ENCODE data around the gene C16orf90.

The C16orf90 gene

DNA sequence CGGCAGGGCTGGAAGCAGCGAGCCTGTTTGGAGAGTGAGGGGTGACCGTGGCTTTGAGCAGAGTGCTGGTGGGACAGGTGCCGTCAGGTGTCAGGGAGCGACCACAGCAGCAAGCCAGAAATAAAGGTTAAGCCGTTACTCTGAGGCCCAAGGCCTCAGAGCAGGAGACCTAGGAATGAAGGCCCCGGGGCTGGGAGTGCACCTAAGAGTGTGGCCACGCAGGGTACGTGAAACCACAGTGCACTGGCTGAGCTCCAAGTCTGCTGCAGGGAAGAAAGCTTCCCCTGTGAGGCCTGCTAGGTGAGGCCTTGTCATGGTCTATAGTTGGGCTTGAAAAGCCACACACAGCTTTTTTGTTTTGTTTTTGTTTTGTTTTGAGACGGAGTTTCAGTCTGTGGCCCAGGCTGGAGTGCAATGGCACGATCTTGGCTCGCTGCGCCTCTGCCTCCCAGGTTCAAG, 14.2 kb upstream of the C16orf90 start:
- TF ChIP-seq TCF4 (CRISPR knock-in tag; IDR thresholded peaks at IDR 0.05; ENCODE audit: borderline replicate concordance), result no peak
- TF ChIP-seq OSR1 (CRISPR knock-in tag; IDR thresholded peaks at IDR 0.05), result no peak
- no peak for TF ChIP-seq ZNF8 (CRISPR knock-in tag; IDR thresholded peaks at IDR 0.05)
- no peak for TF ChIP-seq RARB (CRISPR knock-in tag; IDR thresholded peaks at IDR 0.05)
- TF ChIP-seq, protein P1, sequence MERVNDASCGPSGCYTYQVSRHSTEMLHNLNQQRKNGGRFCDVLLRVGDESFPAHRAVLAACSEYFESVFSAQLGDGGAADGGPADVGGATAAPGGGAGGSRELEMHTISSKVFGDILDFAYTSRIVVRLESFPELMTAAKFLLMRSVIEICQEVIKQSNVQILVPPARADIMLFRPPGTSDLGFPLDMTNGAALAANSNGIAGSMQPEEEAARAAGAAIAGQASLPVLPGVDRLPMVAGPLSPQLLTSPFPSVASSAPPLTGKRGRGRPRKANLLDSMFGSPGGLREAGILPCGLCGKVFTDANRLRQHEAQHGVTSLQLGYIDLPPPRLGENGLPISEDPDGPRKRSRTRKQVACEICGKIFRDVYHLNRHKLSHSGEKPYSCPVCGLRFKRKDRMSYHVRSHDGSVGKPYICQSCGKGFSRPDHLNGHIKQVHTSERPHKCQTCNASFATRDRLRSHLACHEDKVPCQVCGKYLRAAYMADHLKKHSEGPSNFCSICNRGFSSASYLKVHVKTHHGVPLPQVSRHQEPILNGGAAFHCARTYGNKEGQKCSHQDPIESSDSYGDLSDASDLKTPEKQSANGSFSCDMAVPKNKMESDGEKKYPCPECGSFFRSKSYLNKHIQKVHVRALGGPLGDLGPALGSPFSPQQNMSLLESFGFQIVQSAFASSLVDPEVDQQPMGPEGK (CRISPR knock-in tag; IDR thresholded peaks at IDR 0.05; ENCODE audit: borderline replicate concordance), result no peak
- no peak for TF ChIP-seq GLIS3 (CRISPR knock-in tag; IDR thresholded peaks at IDR 0.05)
- TF ChIP-seq ESRRG (CRISPR knock-in tag; IDR thresholded peaks at IDR 0.05), result no peak
- TF ChIP-seq CSDC2 (CRISPR knock-in tag; IDR thresholded peaks at IDR 0.05), result no peak
- no peak for TF ChIP-seq ZC3H10 (CRISPR knock-in tag; IDR thresholded peaks at IDR 0.05)
- no peak for TF ChIP-seq ARNTL (CRISPR knock-in tag; IDR thresholded peaks at IDR 0.05; ENCODE audit: borderline replicate concordance, low read depth)
- TF ChIP-seq ISL1 (CRISPR knock-in tag; IDR thresholded peaks at IDR 0.05), result no peak
- no peak for TF ChIP-seq TSHZ2 (CRISPR knock-in tag; IDR thresholded peaks at IDR 0.05)
- TF ChIP-seq ZNF70 (CRISPR knock-in tag; IDR thresholded peaks at IDR 0.05), result no peak
- TF ChIP-seq, protein P2, sequence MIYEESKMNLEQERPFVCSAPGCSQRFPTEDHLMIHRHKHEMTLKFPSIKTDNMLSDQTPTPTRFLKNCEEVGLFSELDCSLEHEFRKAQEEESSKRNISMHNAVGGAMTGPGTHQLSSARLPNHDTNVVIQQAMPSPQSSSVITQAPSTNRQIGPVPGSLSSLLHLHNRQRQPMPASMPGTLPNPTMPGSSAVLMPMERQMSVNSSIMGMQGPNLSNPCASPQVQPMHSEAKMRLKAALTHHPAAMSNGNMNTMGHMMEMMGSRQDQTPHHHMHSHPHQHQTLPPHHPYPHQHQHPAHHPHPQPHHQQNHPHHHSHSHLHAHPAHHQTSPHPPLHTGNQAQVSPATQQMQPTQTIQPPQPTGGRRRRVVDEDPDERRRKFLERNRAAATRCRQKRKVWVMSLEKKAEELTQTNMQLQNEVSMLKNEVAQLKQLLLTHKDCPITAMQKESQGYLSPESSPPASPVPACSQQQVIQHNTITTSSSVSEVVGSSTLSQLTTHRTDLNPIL (CRISPR knock-in tag; IDR thresholded peaks at IDR 0.05; ENCODE audit: low read depth), result no peak
- TF ChIP-seq ZFP3 (CRISPR knock-in tag; IDR thresholded peaks at IDR 0.05), result no peak
- TF ChIP-seq, protein P3, sequence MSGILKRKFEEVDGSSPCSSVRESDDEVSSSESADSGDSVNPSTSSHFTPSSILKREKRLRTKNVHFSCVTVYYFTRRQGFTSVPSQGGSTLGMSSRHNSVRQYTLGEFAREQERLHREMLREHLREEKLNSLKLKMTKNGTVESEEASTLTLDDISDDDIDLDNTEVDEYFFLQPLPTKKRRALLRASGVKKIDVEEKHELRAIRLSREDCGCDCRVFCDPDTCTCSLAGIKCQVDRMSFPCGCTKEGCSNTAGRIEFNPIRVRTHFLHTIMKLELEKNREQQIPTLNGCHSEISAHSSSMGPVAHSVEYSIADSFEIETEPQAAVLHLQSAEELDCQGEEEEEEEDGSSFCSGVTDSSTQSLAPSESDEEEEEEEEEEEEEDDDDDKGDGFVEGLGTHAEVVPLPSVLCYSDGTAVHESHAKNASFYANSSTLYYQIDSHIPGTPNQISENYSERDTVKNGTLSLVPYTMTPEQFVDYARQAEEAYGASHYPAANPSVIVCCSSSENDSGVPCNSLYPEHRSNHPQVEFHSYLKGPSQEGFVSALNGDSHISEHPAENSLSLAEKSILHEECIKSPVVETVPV (CRISPR knock-in tag; IDR thresholded peaks at IDR 0.05), result no peak
- TF ChIP-seq SNAI2 (CRISPR knock-in tag; IDR thresholded peaks at IDR 0.05), result no peak
- no peak for TF ChIP-seq TOX (CRISPR knock-in tag; IDR thresholded peaks at IDR 0.05; ENCODE audit: borderline replicate concordance)
- TF ChIP-seq ZNF565 (CRISPR knock-in tag; conservative IDR thresholded peaks at IDR 0.05; ENCODE audit: low read depth), result no peak
- no peak for ATAC-seq

DNA sequence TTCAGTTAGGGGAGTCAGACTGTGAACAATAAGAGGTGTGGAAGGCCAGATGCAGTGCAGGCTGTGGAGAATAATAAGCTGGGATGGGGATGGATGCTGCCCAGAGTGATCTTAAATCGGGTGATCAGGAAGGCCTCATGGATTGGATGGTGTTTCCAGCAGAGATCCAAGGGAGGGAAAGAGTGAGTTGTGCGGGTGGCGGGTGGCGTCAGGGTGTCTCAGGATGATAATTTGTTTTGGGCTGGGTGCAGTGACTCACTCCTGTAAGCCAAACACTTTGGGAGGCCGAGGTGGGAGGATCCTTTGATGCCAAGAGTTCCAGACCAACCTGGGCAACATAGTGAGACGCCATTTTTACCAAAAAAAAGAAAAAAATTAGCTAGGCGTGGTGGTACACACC, 13.4 kb upstream of the C16orf90 start:
- ATAC-seq, result no peak

More for the DNA sequence above, 13.4 kb upstream of the C16orf90 start:
- TF ChIP-seq ESRRG (CRISPR knock-in tag; IDR thresholded peaks at IDR 0.05) (no peak), RARB (CRISPR knock-in tag; IDR thresholded peaks at IDR 0.05) (no peak), TSHZ2 (CRISPR knock-in tag; IDR thresholded peaks at IDR 0.05) (no peak), BACH2 (CRISPR knock-in tag; IDR thresholded peaks at IDR 0.05; ENCODE audit: borderline replicate concordance) (no peak), ISL1 (CRISPR knock-in tag; IDR thresholded peaks at IDR 0.05) (no peak), ZFP30 (CRISPR knock-in tag; IDR thresholded peaks at IDR 0.05) (no peak)
- TF ChIP-seq, protein P1 (CRISPR knock-in tag; IDR thresholded peaks at IDR 0.05; ENCODE audit: borderline replicate concordance), result no peak
